ENCODE data around the gene POMT1. TPM values are rescaled to one million over a fixed set of nuclear protein-coding genes. Genes with fewer than 3 reads are reported as not detected.

Gene POMT1
- polyA plus RNA-seq, 1 of the 3 experiments (the other 2 are of a cell fraction): 44.5 TPM

- ChIA-PET CTCF (interaction anchor here (1.0 kb wide), 1 partner anchor 168 kb away, joined by 3 read pairs; no protein-coding TSS in a partner anchor), POLR2A (no interaction called here)
- no peak for TF ChIP-seq JUND (IDR thresholded peaks at IDR 0.05)
- no peak for TF ChIP-seq FOXM1 (IDR thresholded peaks at IDR 0.05; ENCODE audit: low read depth)
- TF ChIP-seq RCOR1 (IDR thresholded peaks at IDR 0.05; ENCODE audit: low read length): no peak
- no peak for TF ChIP-seq ZBTB33 (IDR thresholded peaks at IDR 0.05; ENCODE audit: borderline replicate concordance, low read depth)
- TF ChIP-seq PBX3 (IDR thresholded peaks at IDR 0.05): no peak
- no peak for TF ChIP-seq IRF3 (IDR thresholded peaks at IDR 0.05; ENCODE audit: low read depth, low read length)
- no peak for TF ChIP-seq EZH2phosphoT487 (IDR thresholded peaks at IDR 0.05; ENCODE audit: borderline replicate concordance, low read depth)
- no peak for TF ChIP-seq CHD2 (IDR thresholded peaks at IDR 0.05; ENCODE audit: low read length, partially characterized antibody)
- TF ChIP-seq NRF1 (IDR thresholded peaks at IDR 0.05; ENCODE audit: low read depth, low read length): no peak
- Histone ChIP-seq H3K4me3 (ENCODE audit: low read depth in 2 of 2, low read length in 1 of 2) (no peak overlapping the region), H3K27me3 (ENCODE audit: insufficient read depth) (peaks cover 20% of the 10 kb centered on the region; the same call in 1 of the 2 replicates), H3K4me2 (no peak overlapping the region), H3K9ac (no peak overlapping the region), H3K79me2 (ENCODE audit: insufficient read depth) (no peaks in the 10 kb centered on the region), H3K4me1 (ENCODE audit: control insufficient read depth in 1 of 2, insufficient read depth in 2 of 2, low read depth in 1 of 2, low read length in 1 of 2) (no peaks in the 10 kb centered on the region), H3K9me2 (no peaks in the 10 kb centered on the region), H3K9me3 (no peaks in the 10 kb centered on the region), H3K36me3 (replicated peaks in 1 of 2; ENCODE audit: control insufficient read depth in 1 of 2, insufficient read depth in 2 of 2, low read length in 1 of 2) (no peaks in the 10 kb centered on the region), H4K20me1 (ENCODE audit: insufficient read depth) (no peaks in the 10 kb centered on the region), H3F3A (replicated peaks; ENCODE audit: insufficient read depth) (no peaks in the 10 kb centered on the region), H2AFZ (ENCODE audit: low read depth) (no peak overlapping the region), H3K27ac (ENCODE audit: low read depth in 2 of 2, low read length in 1 of 2) (no peak overlapping the region)
- WGBS (ENCODE audit: low lambda C conversion rate): 88% methylated on average over 6 of the region's 6 CpGs
- no peak for DNase-seq
These were observed 49.3 kb downstream of the POMT1 start for GRCh38 chr9:131552030-131552429.

GRCh38 chr9:131554087-131554842 is 51.5 kb downstream of the POMT1 start:
- Histone ChIP-seq H3F3A (replicated peaks; ENCODE audit: insufficient read depth) (no peaks in the 10 kb centered on the region), H3K27ac (ENCODE audit: low read depth in 2 of 2, low read length in 1 of 2) (no peak overlapping the region), H3K4me1 (ENCODE audit: control insufficient read depth in 1 of 2, insufficient read depth in 2 of 2, low read depth in 1 of 2, low read length in 1 of 2) (no peaks in the 10 kb centered on the region), H3K4me3 (ENCODE audit: low read depth in 2 of 2, low read length in 1 of 2) (no peak overlapping the region), H3K9me2 (no peaks in the 10 kb centered on the region), H4K20me1 (ENCODE audit: insufficient read depth) (no peaks in the 10 kb centered on the region), H3K4me2 (no peak overlapping the region), H3K36me3 (replicated peaks in 1 of 2; ENCODE audit: control insufficient read depth in 1 of 2, insufficient read depth in 2 of 2, low read length in 1 of 2) (no peaks in the 10 kb centered on the region), H2AFZ (ENCODE audit: low read depth) (no peak overlapping the region), H3K9ac (no peak overlapping the region), H3K9me3 (no peaks in the 10 kb centered on the region), H3K79me2 (ENCODE audit: insufficient read depth) (no peaks in the 10 kb centered on the region), H3K27me3 (ENCODE audit: insufficient read depth) (peaks cover 4% of the 10 kb centered on the region; the same call in 1 of the 2 replicates)
- ChIA-PET CTCF (interaction anchor here (1.8 kb wide), 1 partner anchor 186 kb away, joined by 4 read pairs; no protein-coding TSS in a partner anchor), POLR2A (no interaction called here)
- DNase-seq: no peak
- 64% methylated on average over 23 of the region's 60 CpGs for WGBS (ENCODE audit: low lambda C conversion rate)
- no peak for TF ChIP-seq MEF2A (IDR thresholded peaks at IDR 0.05; ENCODE audit: borderline replicate concordance, low read depth)
- no peak for TF ChIP-seq MAX (IDR thresholded peaks at IDR 0.05; ENCODE audit: low read depth)
- TF ChIP-seq RAD21 (IDR thresholded peaks at IDR 0.05; ENCODE audit: low read length): no peak
- TF ChIP-seq USF2 (IDR thresholded peaks at IDR 0.05; ENCODE audit: borderline replicate concordance, low read depth, low read length): no peak
- TF ChIP-seq FOXJ3 (CRISPR knock-in tag; IDR thresholded peaks at IDR 0.05): no peak
- TF ChIP-seq FOXM1 (IDR thresholded peaks at IDR 0.05; ENCODE audit: low read depth): no peak
- TF ChIP-seq RFX5 (IDR thresholded peaks at IDR 0.05; ENCODE audit: low read length): no peak
- no peak for TF ChIP-seq NRF1 (IDR thresholded peaks at IDR 0.05; ENCODE audit: low read depth, low read length)
- no peak for TF ChIP-seq TEAD4 (IDR thresholded peaks at IDR 0.05; ENCODE audit: borderline replicate concordance, insufficient read depth)
- no peak for TF ChIP-seq USF1 (IDR thresholded peaks at IDR 0.05; ENCODE audit: borderline replicate concordance, low read depth)
- no peak for TF ChIP-seq GABPA (IDR thresholded peaks at IDR 0.05; ENCODE audit: low read depth)
- no peak for TF ChIP-seq NFIC (IDR thresholded peaks at IDR 0.05; ENCODE audit: borderline replicate concordance)
- TF ChIP-seq EZH2phosphoT487 (IDR thresholded peaks at IDR 0.05; ENCODE audit: borderline replicate concordance, low read depth): no peak
- TF ChIP-seq SMC3 (IDR thresholded peaks at IDR 0.05; ENCODE audit: low read depth, low read length): no peak
- TF ChIP-seq GATA2 (CRISPR knock-in tag; IDR thresholded peaks at IDR 0.05): no peak
